Activated CD8-positive, alpha-beta memory T cell treated with anti-CD3 and anti-CD28 coated beads for 4 hours (primary cell): Measurements from ENCODE around the gene VCX3A.
"Not testable (repeated sequence)": the region's sequence is repeated elsewhere in the genome, so short reads cannot be mapped to it uniquely, and the experiment has no call there.

ENCODE experiments used
- DNase-seq, 2 donors: peaks; one replicate each; pipeline ENCODE4 v3.0.0-alpha.2; 2020; ENCODE audit warnings: low read depth in 2 of 2

Gene VCX3A

DNA sequence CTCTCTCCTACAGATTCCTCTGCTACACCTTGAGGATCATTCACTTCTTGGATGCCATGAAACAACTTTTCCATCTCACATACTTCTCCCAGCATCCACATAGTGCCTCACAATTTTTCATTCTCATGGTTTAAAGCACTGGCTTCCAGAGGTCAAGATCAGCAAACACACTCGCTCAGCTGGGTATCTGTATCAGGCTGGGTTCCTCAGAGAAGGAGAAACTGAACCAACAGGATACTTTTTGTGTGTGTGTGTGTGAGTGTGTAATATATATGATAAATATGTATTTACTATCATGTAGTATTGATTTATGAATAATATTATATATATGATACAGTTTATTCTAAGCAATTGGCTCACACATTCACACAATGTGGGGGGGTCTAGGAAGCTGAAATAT is at the start of gene VCX3A:
VCX3A (minus strand) TSS at position 101 of the 400 bp plus-strand sequence. CDS start 621 bp downstream, outside the sequence.
- DNase-seq, result not testable (repeated sequence)

DNA sequence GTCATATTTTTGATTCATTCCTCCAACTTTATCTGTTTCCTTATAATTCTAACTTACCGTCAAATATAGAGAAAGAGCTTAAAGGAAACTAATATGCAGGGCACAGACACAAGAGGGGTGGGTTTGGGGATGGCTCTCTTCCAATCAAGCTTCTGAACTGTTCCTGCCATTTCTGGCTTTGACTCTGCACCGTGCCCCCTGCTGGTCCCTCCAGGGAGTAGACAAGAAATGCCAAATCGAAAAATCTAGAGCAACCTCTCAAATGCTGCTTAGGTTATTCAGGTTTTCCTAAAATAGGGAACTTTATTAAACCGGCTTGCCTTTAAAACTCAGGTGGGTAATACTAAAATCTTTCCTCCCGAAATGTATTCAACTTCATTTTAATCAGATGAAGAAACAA is 39.8 kb upstream of the VCX3A start:
- no peak for DNase-seq

DNA sequence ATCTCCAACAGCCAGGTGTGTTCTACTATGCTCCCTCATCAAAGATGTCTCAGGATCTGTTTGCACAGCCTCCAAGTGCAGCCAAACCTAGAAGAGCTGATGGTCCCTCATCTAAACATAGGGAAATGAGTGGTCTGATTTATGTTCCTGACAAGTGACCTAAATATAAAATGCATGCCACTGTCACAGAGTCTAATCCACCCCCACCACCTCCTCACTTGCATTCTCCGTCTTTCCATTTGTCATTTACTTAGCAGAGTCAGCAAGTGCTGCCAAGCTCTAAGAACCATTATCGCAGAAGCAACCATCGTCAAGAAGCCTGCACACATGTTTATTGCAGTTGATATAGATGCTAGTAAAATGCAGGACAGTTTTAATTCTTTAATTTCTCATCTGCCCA is 33.1 kb upstream of the VCX3A start:
- no peak for DNase-seq

DNA sequence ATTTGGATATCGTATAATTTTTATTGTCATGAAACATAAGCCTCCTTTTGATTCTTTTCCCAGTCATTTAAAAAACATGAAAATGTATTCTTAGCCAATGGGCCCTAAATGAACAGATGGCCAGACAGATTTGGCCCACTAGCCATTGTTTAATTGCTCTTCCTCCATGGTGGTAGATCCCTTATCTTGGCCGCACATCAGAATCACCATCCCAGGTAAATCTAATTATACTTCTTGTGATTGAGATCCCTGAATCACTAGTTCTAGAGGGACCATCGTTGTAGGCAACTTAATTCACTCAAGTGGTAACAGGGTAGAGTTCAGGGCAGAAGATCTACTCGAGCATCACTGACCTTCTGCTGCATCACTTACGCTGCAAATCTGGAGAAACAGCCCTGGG is 24.1 kb upstream of the VCX3A start:
- DNase-seq, result no peak

DNA sequence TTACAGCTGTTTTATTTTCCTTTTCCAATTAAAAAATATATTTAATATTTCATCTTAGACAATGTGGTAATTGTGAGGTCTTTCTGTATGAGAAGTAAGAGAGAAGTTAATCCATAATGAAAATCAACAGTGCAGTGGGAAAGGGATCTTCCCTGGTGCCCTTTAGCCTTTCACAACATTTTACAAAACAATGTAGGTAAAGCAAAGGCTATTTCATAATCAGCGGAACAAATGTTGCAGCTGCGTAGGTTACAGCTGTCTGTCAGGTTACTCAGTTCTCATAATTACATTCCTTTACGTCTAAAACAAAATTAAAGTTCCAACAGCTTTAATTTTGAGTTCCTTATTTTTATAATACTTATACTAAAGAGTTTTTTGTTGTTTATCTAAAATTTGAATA is 22.8 kb upstream of the VCX3A start:
- DNase-seq, result no peak

DNA sequence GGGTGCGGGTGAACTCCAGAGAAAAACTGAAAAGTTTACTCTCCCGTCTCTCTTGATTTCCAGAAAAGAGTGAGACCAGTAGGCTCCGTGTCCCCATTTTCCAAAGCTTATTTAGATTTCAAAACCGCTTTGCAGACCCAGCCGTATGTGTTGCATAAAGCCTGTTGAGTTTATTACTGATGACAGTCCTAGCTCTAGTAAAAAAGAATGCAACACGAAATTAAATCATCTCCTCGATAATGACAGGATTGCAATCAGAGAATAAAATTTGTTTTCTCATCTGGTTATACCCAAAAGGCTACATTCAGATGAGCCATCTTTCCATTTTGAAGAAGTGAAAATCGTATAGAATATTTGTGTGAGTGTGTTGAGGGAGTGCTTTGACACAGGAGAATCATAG is 16.1 kb upstream of the VCX3A start:
- DNase-seq, result no peak

DNA sequence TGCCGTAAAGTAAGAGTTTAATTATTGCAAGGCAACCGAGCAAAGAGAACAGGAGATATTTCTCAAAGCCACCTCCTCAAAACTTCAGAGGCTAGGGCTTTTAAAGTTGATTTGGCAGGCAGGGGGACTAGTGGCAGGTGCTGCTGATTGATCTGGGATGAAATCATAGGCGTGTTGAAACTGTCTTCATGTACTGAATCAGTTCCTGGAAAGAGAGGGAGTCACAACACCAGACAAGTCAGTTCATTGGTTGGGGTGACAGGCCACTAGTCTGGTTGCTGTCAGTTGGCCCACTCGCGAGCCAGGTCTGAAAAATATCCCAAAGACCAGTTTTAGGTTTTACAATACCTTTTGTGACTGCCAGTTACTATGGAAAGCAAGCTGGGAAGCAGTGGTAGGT is 10.8 kb upstream of the VCX3A start:
- no peak for DNase-seq

DNA sequence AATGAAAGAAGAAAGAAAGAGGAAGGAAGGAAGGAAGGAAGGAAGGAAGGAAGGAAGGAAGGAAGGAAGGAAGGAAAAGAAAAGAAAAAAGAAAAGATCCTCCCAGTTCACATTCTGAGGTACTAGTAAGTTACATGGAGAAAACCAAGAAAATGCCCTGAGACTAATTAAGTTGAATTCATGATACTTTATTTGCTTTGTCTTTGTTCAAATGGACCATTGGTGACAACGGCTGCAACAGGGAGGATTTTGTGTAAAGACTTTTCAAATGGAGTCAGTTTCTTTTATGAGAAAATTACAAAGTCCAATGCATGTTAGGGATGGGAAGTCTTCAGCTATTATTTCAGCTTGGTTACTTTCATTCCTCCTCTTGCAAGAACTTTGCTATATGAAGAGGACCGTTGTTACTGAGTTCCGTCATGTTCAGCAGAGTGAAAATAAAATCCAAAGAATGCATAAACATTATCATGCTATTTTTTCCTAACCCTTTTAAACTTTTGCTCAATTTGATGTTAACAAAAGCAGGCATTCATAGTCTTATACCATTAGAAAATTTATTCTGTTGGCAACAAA is 8.3 kb downstream of the VCX3A start:
- no peak for DNase-seq

DNA sequence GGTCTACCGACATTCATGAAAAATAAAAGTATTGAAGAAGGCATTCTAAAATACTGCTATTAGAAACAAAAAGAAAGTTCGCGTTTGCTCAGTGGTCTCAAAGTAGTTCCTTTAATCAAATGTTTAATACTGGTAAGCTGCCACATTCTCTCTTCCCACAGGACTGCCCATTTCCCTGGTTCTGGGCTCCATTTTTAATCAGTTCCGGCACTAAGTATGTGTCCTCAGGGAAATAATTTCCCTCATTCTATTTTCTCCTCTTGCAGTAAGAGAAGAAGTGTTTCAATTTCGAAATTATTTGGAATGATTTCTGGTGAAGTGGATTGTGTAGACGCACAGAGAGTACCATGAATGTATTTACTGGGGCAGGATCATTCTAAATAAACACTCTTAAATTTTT is 17.5 kb downstream of the VCX3A start:
- no peak for DNase-seq

DNA sequence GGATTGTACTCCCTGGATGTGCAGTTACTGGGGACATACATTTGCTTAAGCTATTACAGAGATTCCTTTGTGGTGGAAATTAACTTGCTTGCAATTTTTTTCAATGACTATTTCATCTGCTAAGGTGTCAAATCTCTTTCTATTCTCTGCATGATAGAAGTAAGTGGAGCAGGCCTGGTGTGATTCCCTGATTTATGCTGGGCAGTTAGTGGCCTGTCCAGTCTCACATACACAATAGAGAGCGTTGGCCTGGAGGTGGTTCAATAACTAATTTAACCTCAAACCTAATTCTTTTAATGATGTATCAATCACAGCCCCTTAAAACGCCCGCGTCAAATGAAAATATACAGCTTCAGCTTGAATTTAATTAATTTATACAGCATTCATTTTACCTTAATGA is 28.5 kb downstream of the VCX3A start:
- DNase-seq, result no peak

DNA sequence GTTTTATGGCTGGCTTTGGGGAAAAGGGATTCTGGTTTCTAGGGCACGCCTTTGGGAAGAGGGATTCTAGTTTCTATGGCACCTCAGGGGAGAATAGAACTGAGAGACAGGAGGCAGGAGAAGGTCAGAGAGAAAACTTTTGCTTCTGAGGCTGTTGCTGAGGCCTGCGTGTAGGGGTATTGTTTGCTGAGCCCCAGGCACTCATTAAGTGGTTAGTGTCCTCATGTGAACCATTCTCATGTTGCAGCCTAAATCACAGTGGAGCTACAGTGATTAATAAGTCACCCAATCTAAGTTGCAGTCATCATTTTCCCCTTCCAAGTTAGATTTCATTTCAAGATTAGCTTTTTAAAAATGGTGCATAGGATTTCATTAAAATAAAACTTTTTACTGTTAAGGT is 29.0 kb downstream of the VCX3A start:
- no peak for DNase-seq

DNA sequence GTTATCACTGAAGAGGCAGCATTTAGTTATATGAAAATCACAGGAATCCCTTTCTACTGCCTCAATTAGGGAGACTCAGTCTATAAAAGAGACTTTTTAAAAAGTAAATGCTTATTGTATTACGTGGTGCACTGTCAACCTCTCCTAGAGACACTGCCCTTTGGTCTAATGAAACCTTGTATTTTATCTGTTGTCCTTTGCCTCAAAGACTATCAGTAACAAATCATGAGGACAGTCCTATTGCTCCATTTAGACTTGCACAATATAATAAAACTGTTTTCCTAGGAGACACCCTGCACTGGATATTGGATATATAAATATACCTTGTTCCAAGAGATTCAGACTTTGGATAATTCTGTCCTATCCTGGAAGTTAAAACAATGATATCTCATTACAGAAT is 34.2 kb downstream of the VCX3A start:
- no peak for DNase-seq

DNA sequence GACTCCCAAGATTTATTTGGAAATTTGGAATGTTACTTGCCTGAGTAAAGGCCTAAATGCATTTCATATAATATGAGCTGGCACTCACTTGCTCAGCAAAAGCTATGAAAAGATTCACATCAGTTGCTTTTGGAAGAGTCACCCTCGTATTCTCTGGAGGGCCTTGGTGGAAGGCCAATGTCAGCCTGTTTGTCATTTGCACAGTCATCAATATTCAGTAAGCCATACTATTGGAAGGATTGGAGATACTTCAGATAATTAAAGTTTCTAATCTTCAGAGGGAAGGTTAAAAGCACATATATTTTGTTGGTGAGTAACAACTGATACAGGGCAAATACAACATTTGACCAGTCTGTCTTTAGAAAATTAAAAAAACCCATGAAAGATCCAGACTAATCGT is 36.6 kb downstream of the VCX3A start:
- no peak for DNase-seq
